Ishikawa (cell line): Measurements from ENCODE around the gene ZNF662.

Experiments used
- CEBPB ChIP-seq: IDR thresholded peaks from 2 replicates; pipeline ENCODE4 v1.6.1; 2012
- CREB1 ChIP-seq: IDR thresholded peaks from 2 replicates; pipeline ENCODE4 v1.6.1; 2012; ENCODE audit warnings: low read depth
- EGR1 ChIP-seq: IDR thresholded peaks from 2 replicates; pipeline ENCODE4 v1.6.1; 2012
- EP300 ChIP-seq: IDR thresholded peaks from 2 replicates; pipeline ENCODE4 v1.6.1; 2012; ENCODE audit warnings: borderline replicate concordance
- FOXM1 ChIP-seq: IDR thresholded peaks from 2 replicates; pipeline ENCODE4 v1.6.1; 2012; ENCODE audit warnings: low read depth, borderline replicate concordance
- NFIC ChIP-seq: IDR thresholded peaks from 2 replicates; pipeline ENCODE4 v1.6.1; 2012
- RAD21 ChIP-seq: IDR thresholded peaks from 2 replicates; pipeline ENCODE4 v1.6.1; 2012; ENCODE audit warnings: low read depth
- TAF1 ChIP-seq: IDR thresholded peaks from 2 replicates; pipeline ENCODE4 v1.6.1; 2012; ENCODE audit warnings: low read depth, mild to moderate bottlenecking
- TCF12 ChIP-seq: IDR thresholded peaks from 2 replicates; pipeline ENCODE4 v1.6.1; 2012; ENCODE audit warnings: low read depth
- TEAD4 ChIP-seq: IDR thresholded peaks from 2 replicates; pipeline ENCODE4 v1.6.1; 2012
- YY1 ChIP-seq: IDR thresholded peaks from 2 replicates; pipeline ENCODE4 v1.6.1; 2012; ENCODE audit warnings: low read depth
- ZBTB7A ChIP-seq: IDR thresholded peaks from 2 replicates; pipeline ENCODE4 v1.6.1; 2012; ENCODE audit warnings: low read depth
- TF ChIP-seq, protein P1 (sequence below): IDR thresholded peaks from 2 replicates; pipeline ENCODE4 v1.6.1; 2012; ENCODE audit warnings: low read depth, mild to moderate bottlenecking
- TF ChIP-seq, protein P2 (sequence below): IDR thresholded peaks from 2 replicates; pipeline ENCODE4 v1.6.1; 2012
- TF ChIP-seq, protein P3 (sequence below): IDR thresholded peaks from 2 replicates; pipeline ENCODE4 v1.6.1; 2012

ZNF662 gene

GRCh38 chr3:42902257-42902656 lies 3.7 kb upstream of the ZNF662 start:
- TF ChIP-seq YY1, result no peak
- TF ChIP-seq FOXM1, result no peak
- no peak for TF ChIP-seq EGR1
- no peak for TF ChIP-seq TEAD4
- no peak for TF ChIP-seq CEBPB
- TF ChIP-seq TAF1, result no peak
- no peak for TF ChIP-seq EP300
- no peak for TF ChIP-seq NFIC
- TF ChIP-seq, protein P1, sequence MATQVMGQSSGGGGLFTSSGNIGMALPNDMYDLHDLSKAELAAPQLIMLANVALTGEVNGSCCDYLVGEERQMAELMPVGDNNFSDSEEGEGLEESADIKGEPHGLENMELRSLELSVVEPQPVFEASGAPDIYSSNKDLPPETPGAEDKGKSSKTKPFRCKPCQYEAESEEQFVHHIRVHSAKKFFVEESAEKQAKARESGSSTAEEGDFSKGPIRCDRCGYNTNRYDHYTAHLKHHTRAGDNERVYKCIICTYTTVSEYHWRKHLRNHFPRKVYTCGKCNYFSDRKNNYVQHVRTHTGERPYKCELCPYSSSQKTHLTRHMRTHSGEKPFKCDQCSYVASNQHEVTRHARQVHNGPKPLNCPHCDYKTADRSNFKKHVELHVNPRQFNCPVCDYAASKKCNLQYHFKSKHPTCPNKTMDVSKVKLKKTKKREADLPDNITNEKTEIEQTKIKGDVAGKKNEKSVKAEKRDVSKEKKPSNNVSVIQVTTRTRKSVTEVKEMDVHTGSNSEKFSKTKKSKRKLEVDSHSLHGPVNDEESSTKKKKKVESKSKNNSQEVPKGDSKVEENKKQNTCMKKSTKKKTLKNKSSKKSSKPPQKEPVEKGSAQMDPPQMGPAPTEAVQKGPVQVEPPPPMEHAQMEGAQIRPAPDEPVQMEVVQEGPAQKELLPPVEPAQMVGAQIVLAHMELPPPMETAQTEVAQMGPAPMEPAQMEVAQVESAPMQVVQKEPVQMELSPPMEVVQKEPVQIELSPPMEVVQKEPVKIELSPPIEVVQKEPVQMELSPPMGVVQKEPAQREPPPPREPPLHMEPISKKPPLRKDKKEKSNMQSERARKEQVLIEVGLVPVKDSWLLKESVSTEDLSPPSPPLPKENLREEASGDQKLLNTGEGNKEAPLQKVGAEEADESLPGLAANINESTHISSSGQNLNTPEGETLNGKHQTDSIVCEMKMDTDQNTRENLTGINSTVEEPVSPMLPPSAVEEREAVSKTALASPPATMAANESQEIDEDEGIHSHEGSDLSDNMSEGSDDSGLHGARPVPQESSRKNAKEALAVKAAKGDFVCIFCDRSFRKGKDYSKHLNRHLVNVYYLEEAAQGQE, result no peak

GRCh38 chr3:42904076-42904475 lies 1.9 kb upstream of the ZNF662 start:
- no peak for TF ChIP-seq TAF1
- TF ChIP-seq, protein P2, sequence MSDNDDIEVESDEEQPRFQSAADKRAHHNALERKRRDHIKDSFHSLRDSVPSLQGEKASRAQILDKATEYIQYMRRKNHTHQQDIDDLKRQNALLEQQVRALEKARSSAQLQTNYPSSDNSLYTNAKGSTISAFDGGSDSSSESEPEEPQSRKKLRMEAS, result no peak

DNA sequence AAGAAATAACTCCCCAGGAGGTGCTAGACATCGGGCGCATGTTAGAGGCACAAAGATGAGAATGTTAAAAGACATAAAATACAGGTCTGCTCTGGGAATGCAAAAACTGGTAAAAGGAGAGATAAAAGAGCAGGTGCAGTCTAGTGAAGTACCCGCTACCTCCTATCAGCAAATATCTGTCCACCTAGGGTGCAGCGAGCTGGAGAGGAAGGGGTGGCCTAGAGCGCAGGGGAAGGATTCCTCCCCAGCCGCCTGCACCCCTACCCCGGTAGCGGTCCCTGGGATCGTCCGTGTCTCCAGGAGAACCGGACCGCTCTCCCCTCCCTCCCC lies 237 bp upstream of the ZNF662 start:
- TF ChIP-seq TEAD4 (no peak), RAD21 (no peak), ZBTB7A (no peak), YY1 (no peak), CEBPB (no peak), FOXM1 (no peak), TCF12 (no peak), TAF1 (no peak)
- TF ChIP-seq, protein P3, sequence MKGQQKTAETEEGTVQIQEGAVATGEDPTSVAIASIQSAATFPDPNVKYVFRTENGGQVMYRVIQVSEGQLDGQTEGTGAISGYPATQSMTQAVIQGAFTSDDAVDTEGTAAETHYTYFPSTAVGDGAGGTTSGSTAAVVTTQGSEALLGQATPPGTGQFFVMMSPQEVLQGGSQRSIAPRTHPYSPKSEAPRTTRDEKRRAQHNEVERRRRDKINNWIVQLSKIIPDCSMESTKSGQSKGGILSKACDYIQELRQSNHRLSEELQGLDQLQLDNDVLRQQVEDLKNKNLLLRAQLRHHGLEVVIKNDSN, result no peak
- TF ChIP-seq, protein P2, result no peak

DNA sequence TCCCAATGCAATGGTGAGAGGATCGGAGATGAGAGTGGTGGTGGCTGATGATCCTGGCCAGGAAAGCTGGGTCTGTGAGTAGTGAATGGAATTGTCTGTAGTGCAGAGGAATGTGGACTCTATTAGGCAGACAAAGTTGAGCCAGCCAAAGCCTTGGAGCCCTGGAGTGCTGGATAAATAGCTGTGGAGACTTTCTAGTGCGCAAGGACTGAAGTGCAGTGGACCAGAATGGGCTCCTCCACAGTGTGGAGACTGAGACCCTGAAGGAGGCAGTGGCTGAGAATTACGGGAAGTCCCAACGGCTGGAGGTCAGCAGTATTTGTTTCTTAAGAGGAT lies 874 bp downstream of the ZNF662 start:
- TF ChIP-seq, protein P1, result no peak
- TF ChIP-seq, protein P2, result no peak
- no peak for TF ChIP-seq YY1
- no peak for TF ChIP-seq CEBPB
- TF ChIP-seq EP300, result no peak
- TF ChIP-seq TEAD4, result no peak
- TF ChIP-seq EGR1, result no peak
- TF ChIP-seq RAD21, result no peak
- no peak for TF ChIP-seq TAF1

GRCh38 chr3:42908675-42909074 lies 2.7 kb downstream of the ZNF662 start:
- TF ChIP-seq TEAD4, result no peak
- no peak for TF ChIP-seq FOXM1
- no peak for TF ChIP-seq NFIC
- no peak for TF ChIP-seq CREB1
- TF ChIP-seq, protein P3, result no peak
- no peak for TF ChIP-seq EP300
- no peak for TF ChIP-seq TAF1
- TF ChIP-seq TCF12, result no peak
- no peak for TF ChIP-seq RAD21
- no peak for TF ChIP-seq ZBTB7A
- TF ChIP-seq, protein P1, result no peak
- TF ChIP-seq, protein P2, result no peak
- TF ChIP-seq EGR1, result no peak
